IPS DF 4.7 (cell line): Measurements from ENCODE around the gene PRKCE.
A peak's percentile ranks its signal among the peaks of the same experiment; 100 is the strongest.

ENCODE experiments used
- DNase-seq: peaks from one replicate; pipeline ENCODE4 v3.0.0-alpha.2; 2013; ENCODE audit warnings: low spot score; ENCODE audit errors: extremely low read depth

PRKCE gene

DNA sequence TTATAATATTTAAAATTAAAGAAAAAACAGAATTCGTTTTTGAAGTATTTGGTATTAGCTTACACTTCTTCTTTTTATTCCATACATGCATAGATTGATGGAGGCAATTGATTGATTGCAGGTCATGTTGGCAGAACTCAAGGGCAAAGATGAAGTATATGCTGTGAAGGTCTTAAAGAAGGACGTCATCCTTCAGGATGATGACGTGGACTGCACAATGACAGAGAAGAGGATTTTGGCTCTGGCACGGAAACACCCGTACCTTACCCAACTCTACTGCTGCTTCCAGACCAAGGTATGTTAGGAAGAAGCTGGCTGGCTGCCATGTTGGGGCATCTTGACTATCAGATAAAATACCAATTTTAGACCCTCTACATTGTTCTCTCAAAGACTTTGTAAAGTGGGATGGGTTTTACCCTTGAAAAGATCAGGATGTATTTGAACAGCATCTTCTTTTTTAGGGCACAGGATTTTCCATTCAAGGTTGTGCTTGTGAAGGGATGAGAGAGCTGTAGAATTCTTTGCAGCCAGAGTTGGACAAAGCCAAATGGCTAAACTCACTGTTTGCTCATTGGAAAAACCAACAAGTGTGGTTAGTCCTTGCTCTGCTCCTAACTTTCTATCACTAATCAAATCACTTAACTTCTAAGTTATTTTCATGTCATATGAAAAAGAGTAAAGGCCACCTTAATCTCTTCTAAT lies 358.9 kb downstream of the PRKCE start:
- no peak for DNase-seq

- no peak for DNase-seq
These were observed 359.5 kb downstream of the PRKCE start for GRCh38 chr2:46010925-46011490.

DNA sequence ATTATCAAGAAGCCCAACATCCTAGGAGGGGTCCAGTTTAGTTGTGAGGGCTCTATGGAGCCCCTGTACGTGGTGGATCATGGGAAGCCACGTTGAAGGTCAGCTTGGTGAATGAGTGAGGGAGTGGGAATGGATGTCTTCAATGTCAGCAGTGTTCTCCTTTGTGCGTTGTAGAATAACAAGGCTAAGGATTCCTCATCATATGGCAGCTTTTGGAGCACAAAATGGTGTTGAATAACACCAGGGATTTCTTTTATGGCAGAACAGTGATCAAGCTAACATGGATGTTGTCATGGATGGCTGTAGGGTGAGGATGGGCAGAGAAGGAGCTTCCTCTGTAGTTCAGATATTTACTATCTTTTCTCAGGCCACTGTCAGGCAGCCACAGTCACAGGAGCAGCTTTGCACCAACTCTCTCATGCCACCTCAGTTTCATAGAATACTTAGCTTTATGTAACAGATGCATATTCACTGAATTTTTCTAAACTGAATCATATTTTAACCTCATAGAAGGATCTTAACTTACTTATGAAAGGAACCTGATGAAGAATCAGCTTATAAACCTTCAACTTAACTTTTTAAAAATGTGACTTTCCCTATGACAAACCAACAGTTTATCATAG lies 361.3 kb downstream of the PRKCE start:
- DNase-seq, result no peak

GRCh38 chr2:46013726-46014125 lies 362.3 kb downstream of the PRKCE start:
- no peak for DNase-seq

DNA sequence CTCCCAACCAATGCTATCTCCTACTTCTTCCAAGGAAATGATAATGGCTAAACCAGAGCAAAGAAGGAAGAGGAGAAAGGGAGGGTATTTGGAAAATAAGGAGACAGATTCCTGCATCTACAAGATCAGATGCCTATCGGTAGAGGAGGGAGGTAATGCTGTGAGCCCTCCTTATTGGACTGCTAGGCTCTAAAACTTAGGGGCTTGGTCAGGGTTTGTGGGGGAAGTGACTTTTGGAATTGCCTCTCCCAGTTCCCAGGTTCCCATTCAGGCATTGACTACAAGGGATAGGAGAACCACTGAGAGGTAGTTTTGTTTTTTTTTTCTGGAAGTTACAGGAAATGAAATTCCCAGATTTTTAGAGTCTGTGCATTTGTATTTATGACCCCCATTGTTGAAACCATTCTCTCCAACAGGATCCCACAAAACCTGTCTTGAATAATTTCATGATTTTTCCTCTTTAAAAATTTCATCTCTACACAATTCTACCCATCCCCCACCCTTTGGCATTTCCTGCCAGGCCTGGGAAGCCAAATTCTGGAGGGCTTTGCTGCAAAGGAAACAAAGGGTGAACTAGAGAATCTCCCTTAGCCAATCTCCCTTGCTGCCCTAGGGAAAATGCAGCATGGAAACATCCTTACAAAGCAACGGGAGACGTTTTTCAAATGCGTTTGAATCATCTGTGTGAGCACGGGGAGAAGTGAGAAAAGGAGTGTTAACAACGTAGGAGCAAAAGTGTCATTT lies 363.6 kb downstream of the PRKCE start:
- DNase-seq, result peak; percentile 68

DNA sequence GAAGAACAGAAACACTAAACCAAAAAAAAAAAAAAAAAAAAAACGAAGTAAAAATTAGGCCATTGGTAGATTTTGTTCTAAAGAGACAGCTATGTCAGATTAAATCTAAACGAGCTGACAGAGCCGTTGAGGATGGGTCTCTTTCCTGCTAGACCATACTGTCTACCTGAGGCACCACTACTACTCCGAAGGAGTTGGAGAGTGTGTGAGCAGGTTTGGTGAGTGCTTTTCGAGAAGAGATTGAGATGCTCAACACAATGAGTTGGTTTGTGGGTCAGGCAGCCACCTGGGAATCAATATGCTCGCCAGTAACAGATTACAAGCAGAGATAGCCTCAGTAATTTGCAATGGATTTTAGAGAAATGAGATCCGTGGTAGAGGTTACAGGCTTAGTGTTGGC lies 364.2 kb downstream of the PRKCE start:
- DNase-seq, result no peak

GRCh38 chr2:46016091-46016490 lies 364.6 kb downstream of the PRKCE start:
- no peak for DNase-seq

DNA sequence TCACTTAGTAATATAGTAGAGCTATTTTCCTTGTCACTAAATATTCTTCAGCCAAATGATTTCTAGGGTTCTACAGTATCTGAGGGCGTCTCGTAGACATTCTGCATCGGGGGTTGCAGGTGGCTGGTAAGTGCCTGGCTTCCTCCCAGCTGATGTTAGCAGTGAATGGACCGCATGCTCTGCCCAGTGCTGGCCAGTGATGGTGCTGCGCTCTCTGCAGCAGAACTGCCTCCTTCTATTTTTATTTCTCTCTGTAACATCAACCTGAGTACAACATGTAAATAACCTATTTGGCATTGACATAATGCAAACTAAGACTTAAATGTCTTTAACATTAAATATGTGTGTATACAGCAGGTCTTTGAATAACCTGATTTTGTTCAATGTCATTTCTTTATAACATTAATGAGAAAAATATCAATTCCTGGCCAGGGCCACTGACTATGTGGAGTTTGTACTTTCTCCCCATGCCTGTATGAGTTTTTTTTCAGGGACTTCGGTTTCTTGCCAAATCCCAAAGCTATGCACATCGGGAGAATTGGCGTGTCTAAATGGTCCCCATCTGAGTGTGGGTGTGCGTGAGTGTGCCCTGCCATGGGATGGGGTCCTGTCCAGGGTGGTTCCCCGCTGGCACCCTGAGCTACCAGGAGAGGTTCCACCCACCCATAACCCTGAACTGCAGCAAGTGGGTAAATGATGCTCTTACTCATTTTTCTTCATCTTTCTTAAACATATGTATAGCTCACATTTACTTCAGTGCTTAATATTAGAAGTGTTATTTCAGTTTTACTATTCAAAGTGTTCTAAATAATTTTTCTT lies 367.5 kb downstream of the PRKCE start:
- DNase-seq, result no peak

DNA sequence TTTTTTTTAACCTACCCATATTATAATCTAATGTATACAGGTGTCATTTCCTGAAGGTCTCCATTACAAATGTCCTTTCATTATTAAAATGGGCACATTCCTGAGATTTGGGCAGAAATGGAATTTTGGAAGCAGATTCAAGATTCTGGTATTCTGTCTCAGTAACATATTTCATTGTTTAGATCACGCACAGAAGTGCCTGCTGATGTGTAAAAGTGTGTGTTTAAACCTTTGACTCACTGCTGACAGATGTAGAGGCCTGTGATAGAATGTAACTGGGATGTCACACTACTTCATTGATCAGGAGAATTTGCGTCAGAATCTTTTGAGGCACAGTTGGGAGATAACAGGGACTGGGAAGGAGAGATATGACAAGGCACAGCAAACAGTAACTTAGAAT lies 368.9 kb downstream of the PRKCE start:
- no peak for DNase-seq

DNA sequence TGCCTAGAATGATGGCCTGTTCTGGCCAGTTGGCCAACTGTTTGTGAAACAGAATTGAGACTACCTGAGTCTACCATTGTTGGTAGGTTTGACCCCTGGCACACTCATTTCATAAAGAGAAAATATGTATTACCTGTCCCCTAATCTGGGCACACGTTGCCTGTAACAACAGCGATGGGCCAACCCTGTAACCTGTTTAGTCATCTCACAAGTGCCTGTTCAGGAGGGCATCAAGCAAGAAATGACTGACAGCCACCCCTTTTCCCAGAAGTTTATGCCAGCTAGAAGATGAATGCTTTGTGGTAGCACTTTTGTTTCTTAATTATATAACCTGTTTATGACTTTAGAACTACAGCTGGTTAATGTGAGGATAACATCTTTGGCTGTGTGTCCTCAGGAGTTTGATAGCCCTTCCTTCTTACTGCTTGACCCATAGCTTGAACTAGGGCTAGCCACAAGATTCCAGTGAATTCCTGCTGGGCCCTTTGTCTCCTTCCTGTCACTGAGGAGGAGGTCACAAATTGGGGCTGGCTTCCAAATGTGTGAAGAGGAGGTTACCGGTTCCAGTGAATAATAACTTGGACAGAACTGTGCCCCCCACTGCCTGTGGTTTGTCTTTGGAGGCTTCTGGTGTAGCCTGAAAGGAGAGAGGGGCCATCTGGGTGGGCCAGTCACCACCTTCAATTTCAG lies 371.8 kb downstream of the PRKCE start:
- DNase-seq, result no peak

DNA sequence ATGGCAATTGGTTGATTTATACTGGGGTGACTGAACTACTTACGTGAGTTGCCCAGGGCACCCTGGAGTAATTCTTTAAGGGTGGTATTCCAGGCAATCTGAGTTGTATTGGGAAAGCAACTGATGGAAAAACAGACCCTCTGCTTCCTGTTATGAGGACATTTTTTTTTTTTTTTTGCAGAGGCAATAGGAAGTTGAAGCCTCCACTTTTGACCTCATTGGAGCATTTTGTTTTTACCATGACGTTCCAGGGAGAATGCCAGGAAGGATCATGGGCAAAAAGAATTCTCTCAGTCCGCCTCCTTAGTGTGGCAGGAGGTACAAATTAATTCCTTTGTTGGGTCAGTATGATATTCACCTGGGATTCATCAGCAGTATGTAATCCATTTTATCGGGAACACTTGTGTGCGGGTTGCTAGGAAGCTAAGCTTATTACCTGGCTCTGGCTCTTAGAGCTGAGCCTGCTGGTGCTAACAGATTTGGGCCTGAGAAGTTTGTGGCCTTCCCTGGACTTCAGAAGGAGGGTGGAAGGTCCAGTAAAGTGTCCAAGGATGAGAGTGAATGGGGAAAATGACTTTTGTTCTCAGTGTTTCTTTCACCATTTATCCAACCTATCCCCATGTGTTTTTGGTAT lies 372.8 kb downstream of the PRKCE start:
- DNase-seq, result no peak

DNA sequence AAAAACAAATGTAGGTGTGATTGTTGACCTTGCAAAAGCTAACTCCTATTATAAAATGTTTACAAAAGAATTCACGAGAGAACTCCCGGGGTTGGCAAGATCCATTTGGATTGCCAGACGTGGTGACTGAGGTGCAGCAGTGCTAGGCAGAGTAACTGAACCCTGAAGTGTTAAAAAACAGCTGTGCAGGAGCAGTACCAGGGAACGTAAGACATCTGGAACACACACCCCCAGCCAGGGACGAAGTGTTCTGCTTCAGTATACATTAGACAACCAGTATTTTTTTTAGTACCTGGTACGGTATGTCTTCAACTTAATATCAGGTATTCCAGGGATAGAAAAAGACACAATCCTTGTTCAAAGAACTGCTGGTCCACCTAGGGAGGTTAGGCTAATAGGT lies 373.6 kb downstream of the PRKCE start:
- DNase-seq, result no peak

DNA sequence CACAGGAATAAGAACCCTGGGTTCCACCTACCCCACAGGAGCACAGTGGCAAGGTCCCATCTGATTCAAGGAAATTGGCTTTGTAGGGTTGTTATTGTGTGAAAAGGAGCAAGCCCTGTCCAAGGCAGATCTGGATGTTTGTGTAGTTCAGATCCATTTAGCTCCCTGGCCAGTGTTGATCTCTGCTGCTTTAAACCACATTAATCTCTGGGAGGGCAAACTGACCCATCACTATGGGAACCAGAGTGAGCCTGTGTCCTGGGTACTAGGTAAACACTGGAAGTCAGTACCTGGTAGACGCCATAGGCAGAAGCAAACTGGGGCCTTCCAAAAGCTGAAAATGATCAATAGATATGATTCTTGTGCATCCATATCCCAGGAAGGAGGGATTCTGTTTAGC lies 374.2 kb downstream of the PRKCE start:
- DNase-seq, result no peak

- no peak for DNase-seq
These were observed 375.0 kb downstream of the PRKCE start for GRCh38 chr2:46026431-46026830.

DNA sequence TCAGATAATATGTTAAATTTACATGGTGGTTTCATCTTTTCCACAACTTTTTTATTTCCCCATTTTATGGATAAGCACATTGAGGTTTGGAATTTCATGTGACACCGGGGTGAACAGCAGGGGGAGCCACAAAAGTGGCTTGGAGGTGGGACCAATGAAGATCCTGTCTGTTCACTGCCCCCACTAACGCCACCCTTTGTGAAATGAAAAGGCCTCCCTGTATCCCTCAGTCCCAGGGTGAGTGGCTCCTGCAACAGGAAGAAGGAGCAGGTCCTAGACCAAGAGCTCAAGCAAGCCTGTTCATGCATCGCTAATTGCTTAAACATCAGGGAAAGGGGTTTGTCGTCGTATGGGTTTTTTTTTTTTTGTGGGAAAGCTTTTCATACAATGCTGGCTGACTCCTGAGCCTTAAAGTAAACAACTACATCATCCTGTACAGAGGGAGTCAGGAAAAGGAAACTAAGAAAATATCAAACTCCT lies 377.9 kb downstream of the PRKCE start:
- DNase-seq, result no peak

GRCh38 chr2:46030330-46030729 lies 378.9 kb downstream of the PRKCE start:
- no peak for DNase-seq

- no peak for DNase-seq
These were observed 380.8 kb downstream of the PRKCE start for GRCh38 chr2:46032161-46032813.

DNA sequence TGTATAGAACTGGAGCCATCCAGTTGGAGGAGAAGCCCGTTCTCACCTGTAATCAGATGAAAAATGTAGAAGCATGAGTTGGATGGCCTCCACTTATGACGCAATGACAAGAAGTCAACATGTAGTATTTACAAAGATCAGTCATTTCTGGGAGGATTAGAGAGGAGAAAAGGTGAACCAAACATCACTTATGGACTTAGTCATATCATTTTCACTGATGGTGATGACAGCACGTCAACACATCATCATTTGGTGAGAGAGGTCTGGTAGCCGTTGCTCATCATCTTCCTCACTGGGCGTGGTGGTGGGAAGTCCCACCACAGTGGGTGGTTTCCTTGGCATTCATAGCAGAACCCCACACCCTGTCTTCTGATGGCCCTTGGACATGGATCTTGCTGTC lies 381.5 kb downstream of the PRKCE start:
- no peak for DNase-seq

DNA sequence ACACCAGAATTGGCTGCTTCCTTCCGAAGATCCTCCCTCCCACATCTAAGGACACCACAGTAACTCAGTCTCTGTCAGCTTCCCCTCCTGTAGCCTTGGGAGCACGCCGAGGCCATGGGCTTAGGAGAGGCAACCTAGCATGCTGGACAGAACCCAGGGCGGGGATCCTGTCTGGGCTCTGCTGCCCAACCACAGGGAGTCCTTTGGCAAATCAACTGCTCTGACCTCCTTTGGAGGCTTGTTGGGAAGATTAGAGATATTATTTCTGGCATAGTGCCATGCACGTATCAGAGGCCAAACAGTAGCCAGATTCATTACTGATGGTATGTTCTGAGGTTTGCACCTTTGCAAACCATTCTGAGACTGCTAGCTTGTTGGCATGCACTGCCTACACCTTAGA lies 383.1 kb downstream of the PRKCE start:
- no peak for DNase-seq

DNA sequence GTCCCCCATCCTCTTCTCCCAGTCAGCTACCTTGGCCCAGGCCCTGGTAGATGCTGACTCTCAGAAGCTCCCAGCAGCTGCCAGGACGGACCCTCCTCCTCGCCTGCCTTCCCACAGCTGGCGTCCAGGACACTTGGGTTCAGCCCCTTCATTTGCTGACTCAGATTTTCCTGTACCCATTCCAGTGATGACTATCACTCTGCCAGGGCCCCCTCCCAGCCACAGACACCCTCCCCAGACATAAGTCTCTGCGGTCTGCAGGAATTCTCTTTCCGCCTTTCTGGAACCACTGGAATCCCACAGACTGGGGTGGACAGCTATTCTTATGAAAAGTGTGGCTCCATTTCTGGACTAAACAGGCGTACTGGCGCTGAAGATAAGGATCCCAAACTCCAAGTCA lies 385.5 kb downstream of the PRKCE start:
- DNase-seq, result no peak
